ENCODE results near the gene CCDC127. TPM values are rescaled to one million over a fixed set of nuclear protein-coding genes. Genes with fewer than 3 reads are reported as not detected.
A peak's percentile ranks its signal among the peaks of the same experiment; 100 is the strongest.
"Not testable (repeated sequence)": the region's sequence is repeated elsewhere in the genome, so short reads cannot be mapped to it uniquely, and the experiment has no call there.

Gene CCDC127, protein sequence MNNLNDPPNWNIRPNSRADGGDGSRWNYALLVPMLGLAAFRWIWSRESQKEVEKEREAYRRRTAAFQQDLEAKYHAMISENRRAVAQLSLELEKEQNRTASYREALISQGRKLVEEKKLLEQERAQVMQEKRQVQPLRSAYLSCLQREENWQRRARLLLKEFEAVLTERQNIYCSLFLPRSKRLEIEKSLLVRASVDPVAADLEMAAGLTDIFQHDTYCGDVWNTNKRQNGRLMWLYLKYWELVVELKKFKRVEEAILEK
- 10 to 100 TPM in 3 of 10 donors, 1 to 10 TPM in 7; 7.3 to 13.0 (median 8.8) TPM for polyA plus RNA-seq (ENCODE audit: insufficient read length in 10 of 10)
- long read RNA-seq, donor 1, full-length matches to known transcripts, result 14 of 14 reads
- long read RNA-seq, donor 1, partial matches to known transcripts, result 0 of 14 reads
- long read RNA-seq, donor 1, other reads (novel, unspliced or antisense), result 0 of 14 reads
- long read RNA-seq, donor 2, full-length matches to known transcripts, result 11 of 115 reads
- long read RNA-seq, donor 2, partial matches to known transcripts, result 88 of 115 reads
- long read RNA-seq, donor 2, other reads (novel, unspliced or antisense), result 16 of 115 reads
- long read RNA-seq, donor 3, result 0 reads
- long read RNA-seq, donor 4, full-length matches to known transcripts, result 12 of 24 reads
- long read RNA-seq, donor 4, partial matches to known transcripts, result 12 of 24 reads
- long read RNA-seq, donor 4, other reads (novel, unspliced or antisense), result 0 of 24 reads
- long read RNA-seq, donor 5, full-length matches to known transcripts, result 14 of 14 reads
- long read RNA-seq, donor 5, partial matches to known transcripts, result 0 of 14 reads
- long read RNA-seq, donor 5, other reads (novel, unspliced or antisense), result 0 of 14 reads
- long read RNA-seq, donor 6, full-length matches to known transcripts, result 6 of 6 reads
- long read RNA-seq, donor 6, partial matches to known transcripts, result 0 of 6 reads
- long read RNA-seq, donor 6, other reads (novel, unspliced or antisense), result 0 of 6 reads
- long read RNA-seq, donor 7, full-length matches to known transcripts, result 11 of 11 reads
- long read RNA-seq, donor 7, partial matches to known transcripts, result 0 of 11 reads
- long read RNA-seq, donor 7, other reads (novel, unspliced or antisense), result 0 of 11 reads
- long read RNA-seq, donor 8, full-length matches to known transcripts, result 6 of 6 reads
- long read RNA-seq, donor 8, partial matches to known transcripts, result 0 of 6 reads
- long read RNA-seq, donor 8, other reads (novel, unspliced or antisense), result 0 of 6 reads
- long read RNA-seq, donor 9, full-length matches to known transcripts, result 2 of 2 reads
- long read RNA-seq, donor 9, partial matches to known transcripts, result 0 of 2 reads
- long read RNA-seq, donor 9, other reads (novel, unspliced or antisense), result 0 of 2 reads

GRCh38 chr5:217494-218456, at the start of gene CCDC127, which contains the start of gene SDHA:
Gene CCDC127 (minus strand): TSS chr5:218153. CDS start chr5:216849, 1,304 bp downstream.
Gene SDHA (plus strand): TSS chr5:218320. CDS start chr5:218356, 36 bp downstream.
- DNase-seq, result peak; percentile 95 to 99 (median 99)

DNA sequence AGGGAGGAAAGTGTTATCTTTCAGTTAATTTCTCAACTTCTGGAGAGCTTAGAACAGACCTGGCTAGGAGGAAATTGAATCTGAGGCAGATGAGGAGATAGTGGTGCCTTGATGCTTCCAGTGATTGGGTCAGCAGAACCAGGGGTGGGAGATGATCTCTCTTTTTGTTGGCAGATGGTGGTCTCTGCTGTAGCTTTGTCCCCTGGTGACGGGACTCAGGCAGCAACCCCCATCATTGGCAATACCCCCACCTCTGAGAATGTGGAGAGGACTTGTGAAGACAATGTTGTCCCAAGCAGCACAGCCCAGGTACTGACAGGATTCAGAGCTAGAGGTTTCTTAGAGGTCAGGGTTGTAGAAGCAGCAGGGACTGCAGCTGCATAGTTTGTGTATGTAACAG, 49.8 kb upstream of the CCDC127 start:
- no peak for DNase-seq

- DNase-seq, result peak in 1 of 3 donors; percentile 12
Observed at GRCh38 chr5:266311-267026, 48.5 kb upstream of the CCDC127 start.

GRCh38 chr5:264338-264737, 46.4 kb upstream of the CCDC127 start:
- no peak for DNase-seq

- peak in 1 of 3 donors; percentile 54 for DNase-seq
Observed at GRCh38 chr5:263275-263974, 45.5 kb upstream of the CCDC127 start.

- no peak for DNase-seq
Observed at GRCh38 chr5:257148-257547, 39.2 kb upstream of the CCDC127 start.

DNA sequence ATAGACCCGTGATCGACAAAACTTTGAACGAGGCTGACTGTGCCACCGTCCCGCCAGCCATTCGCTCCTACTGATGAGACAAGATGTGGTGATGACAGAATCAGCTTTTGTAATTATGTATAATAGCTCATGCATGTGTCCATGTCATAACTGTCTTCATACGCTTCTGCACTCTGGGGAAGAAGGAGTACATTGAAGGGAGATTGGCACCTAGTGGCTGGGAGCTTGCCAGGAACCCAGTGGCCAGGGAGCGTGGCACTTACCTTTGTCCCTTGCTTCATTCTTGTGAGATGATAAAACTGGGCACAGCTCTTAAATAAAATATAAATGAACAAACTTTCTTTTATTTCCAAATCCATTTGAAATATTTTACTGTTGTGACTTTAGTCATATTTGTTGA, 38.4 kb upstream of the CCDC127 start:
- DNase-seq, result not testable (repeated sequence)

- DNase-seq, result not testable (repeated sequence)
Observed at GRCh38 chr5:255116-255515, 37.2 kb upstream of the CCDC127 start.

DNA sequence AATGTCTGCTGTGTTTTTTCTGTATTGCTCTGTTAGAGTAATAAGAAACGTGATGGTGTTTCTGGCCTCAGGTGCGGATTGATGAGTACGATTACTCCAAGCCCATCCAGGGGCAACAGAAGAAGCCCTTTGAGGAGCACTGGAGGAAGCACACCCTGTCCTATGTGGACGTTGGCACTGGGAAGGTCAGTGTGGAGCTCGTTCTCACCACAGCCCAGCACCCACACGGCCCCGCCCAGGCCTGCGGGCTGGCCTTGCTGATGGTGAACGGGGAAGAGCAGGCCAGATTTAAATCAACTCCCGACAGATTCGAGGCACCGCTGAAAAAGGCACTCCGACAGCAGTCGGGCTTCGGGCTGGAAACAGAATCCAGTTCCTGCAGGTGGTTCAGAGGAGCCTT, 36.4 kb upstream of the CCDC127 start:
- not testable (repeated sequence) for DNase-seq

DNA sequence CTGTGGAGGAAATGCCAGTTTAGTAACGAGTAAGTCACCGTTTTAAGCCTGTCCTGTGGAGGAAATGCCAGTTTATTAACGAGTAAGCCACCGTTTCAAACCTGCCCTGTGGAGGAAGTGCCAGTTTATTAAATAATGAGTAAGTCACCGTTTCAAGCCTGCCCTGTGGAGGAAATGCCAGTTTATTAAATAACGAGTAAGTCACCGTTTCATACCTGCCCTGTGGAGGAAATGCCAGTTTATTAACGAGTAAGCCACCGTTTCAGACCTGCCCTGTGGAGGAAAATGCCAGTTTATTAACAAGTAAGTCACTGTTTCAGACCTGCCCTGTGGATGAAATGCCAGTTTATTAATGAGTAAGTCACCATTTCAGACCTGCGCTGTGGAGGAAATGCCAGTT, 34.6 kb upstream of the CCDC127 start:
- DNase-seq, result no peak

DNA sequence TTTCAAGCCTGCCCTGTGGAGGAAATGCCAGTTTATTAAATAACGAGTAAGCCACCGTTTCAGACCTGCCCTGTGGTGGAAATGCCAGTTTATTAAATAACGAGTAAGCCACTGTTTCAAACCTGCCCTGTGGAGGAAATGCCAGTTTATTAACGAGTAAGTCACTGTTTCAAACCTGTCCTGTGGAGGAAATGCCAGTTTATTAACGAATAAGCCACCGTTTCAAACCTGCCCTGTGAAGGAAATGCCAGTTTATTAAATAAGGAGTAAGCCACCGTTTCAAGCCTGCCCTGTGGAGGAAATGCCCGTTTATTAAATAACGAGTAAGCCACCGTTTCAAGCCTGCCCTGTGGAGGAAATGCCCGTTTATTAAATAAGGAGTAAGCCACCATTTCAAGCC, 34.0 kb upstream of the CCDC127 start:
- DNase-seq, result not testable (repeated sequence)

GRCh38 chr5:251538-251937, 33.6 kb upstream of the CCDC127 start:
- not testable (repeated sequence) for DNase-seq

- not testable (repeated sequence) for DNase-seq
Observed at GRCh38 chr5:251016-251415, 33.1 kb upstream of the CCDC127 start.

GRCh38 chr5:250396-250795, 32.4 kb upstream of the CCDC127 start:
- DNase-seq, result not testable (repeated sequence)

DNA sequence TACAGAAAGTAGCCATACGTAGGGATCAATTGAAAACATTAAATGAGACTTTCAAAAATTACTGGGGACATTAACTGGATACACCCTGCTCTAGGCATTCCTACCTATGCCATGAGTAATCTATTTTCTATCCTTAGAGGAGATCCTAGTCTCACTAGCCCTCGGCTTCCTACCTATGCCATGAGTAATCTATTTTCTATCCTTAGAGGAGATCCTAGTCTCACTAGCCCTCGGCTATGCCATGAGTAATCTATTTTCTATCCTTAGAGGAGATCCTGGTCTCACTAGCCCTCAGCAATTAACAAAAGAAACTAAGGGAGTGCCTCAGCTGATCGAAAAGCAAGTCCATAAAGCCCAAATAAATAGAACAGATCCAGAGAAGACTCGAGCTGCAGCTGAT, 27.8 kb upstream of the CCDC127 start:
- not testable (repeated sequence) for DNase-seq

GRCh38 chr5:243683-244367, 25.9 kb upstream of the CCDC127 start:
- not testable (repeated sequence) for DNase-seq

- not testable (repeated sequence) for DNase-seq
Observed at GRCh38 chr5:241045-241669, 23.2 kb upstream of the CCDC127 start.

DNA sequence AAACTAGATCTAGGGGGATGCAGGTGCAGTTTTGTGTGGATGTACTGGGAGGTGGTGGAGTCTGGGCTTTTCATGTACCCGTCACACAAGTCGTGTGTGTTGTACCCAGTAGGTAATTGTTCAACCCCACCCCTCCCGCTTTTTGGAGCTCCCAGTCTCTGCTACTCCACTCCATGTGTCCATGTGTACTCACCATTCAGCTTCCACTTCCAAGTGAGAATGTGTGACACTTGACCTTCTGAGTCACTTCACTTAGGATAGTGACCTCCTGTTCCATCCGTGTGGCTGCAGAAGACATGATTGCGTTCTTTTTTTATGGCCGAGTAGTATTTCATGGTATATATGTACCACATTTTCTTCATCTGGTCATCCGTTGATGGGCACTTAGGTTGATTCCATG, 22.6 kb upstream of the CCDC127 start:
- DNase-seq, result not testable (repeated sequence)
